Loucy (cell line): ENCODE data around the gene DNAH8.

Source experiments
- H2AFZ ChIP-seq: fragments of 200-600 bp; sonication (generic); 2 replicates; pipeline ENCODE4 v1.6.0; 2016; ENCODE audit warnings: antibody characterized with exemption, mild to moderate bottlenecking, low read length, moderate library complexity
- H3F3A ChIP-seq: fragments of 200-600 bp; 2 replicates; pipeline ENCODE4 v1.6.0; 2016; ENCODE audit warnings: antibody characterized with exemption, low read depth, mild to moderate bottlenecking
- H3K27me3 ChIP-seq: fragments of 200-600 bp; sonication (generic); 2 replicates; pipeline ENCODE4 v1.6.1; 2014; ENCODE audit warnings: low read length, mild to moderate bottlenecking; ENCODE audit not compliant: insufficient read depth, poor library complexity, severe bottlenecking
- H3K36me3 ChIP-seq: fragments of 200-600 bp; sonication (generic); 2 replicates; pipeline ENCODE4 v1.6.1; 2016; ENCODE audit warnings: low read length; ENCODE audit not compliant: insufficient read depth
- H3K4me1 ChIP-seq: fragments of 200-600 bp; sonication (generic); 2 replicates; pipeline ENCODE4 v1.5.1; 2014; ENCODE audit warnings: low read length, mild to moderate bottlenecking; ENCODE audit not compliant: insufficient read depth, poor library complexity, severe bottlenecking
- H3K4me2 ChIP-seq: fragments of 200-600 bp; sonication (generic); 2 replicates; pipeline ENCODE4 v1.6.0; 2014; ENCODE audit warnings: antibody characterized with exemption, low read length, low read depth, mild to moderate bottlenecking; ENCODE audit not compliant: poor library complexity, severe bottlenecking
- H3K4me3 ChIP-seq: fragments of 200-600 bp; sonication (generic); 2 replicates; pipeline ENCODE4 v1.5.1; 2014; ENCODE audit warnings: low read length, mild to moderate bottlenecking, mixed read lengths; ENCODE audit not compliant: poor library complexity, severe bottlenecking
- H3K79me2 ChIP-seq: fragments of 200-600 bp; sonication (generic); 2 replicates; pipeline ENCODE4 v1.6.1; 2014; ENCODE audit warnings: low read length; ENCODE audit not compliant: insufficient read depth
- H3K9ac ChIP-seq: fragments of 200-600 bp; sonication (generic); 2 replicates; pipeline ENCODE4 v1.6.0; 2014; ENCODE audit warnings: mild to moderate bottlenecking, low read depth, low read length, moderate library complexity; ENCODE audit not compliant: poor library complexity, severe bottlenecking
- H3K9me2 ChIP-seq: fragments of 200-600 bp; sonication (generic); replicated peaks from 2 replicates; pipeline ENCODE4 v1.6.1; 2016; ENCODE audit warnings: low read depth, low read length, mixed read lengths
- H3K9me3 ChIP-seq: fragments of 200-600 bp; sonication (generic); 2 replicates; pipeline ENCODE4 v1.6.1; 2014; ENCODE audit warnings: mild to moderate bottlenecking, antibody characterized with exemption, low read length, low read depth; ENCODE audit not compliant: insufficient read depth
- H4K20me1 ChIP-seq: fragments of 200-600 bp; sonication (generic); 2 replicates; pipeline ENCODE4 v1.6.0; 2014; ENCODE audit warnings: antibody characterized with exemption, low read length, mild to moderate bottlenecking; ENCODE audit not compliant: insufficient read depth, poor library complexity, severe bottlenecking
- CTCF ChIP-seq: fragments of 200-600 bp; sonication (generic); conservative IDR thresholded peaks from 2 replicates; pipeline ENCODE4 v1.5.1; 2014; ENCODE audit warnings: mild to moderate bottlenecking, antibody characterized with exemption, low read length
- EZH2phosphoT487 ChIP-seq: fragments of 200-600 bp; IDR thresholded peaks from 2 replicates; pipeline ENCODE4 v1.6.1; 2018; ENCODE audit warnings: antibody characterized with exemption, mild to moderate bottlenecking, moderate library complexity, borderline replicate concordance

The DNAH8 gene

DNA sequence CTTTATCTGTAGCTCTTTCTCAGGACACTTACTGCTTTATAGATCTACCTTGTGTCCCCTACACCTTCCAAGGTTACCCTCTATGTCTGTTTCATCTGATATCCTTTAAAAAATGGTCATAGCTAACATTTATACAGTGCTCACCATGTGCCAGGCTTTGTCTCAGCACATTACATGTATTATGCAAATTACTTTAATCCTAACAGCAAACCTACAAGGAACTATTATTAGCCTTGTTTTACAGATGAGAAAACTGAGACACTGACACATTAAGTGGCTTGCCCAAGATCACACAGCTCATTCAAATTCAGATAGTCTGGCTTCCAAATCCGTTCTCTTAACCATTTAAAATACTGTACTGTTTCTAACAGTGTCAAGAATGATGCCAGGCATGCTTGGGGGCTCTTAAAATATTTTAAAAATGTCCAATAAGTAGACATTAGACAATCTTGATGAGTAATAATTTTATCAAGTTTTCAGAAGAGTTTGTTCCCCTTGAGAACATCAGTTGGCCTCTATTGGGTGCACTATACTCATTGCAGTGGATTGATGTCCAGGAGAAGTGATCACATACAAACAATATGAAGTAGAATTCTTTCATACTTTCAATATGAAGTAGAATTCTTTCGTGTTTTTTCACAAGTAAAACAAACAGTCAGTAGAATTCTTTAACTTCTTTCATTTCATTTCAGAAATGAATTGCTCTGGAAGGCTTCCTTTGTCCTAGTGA, 69.6 kb downstream of the DNAH8 start:
- Histone ChIP-seq H3K4me3 (no peak overlapping the region), H3K4me2 (no peak overlapping the region), H3K9me3 (no peaks in the 10 kb centered on the region)

DNA sequence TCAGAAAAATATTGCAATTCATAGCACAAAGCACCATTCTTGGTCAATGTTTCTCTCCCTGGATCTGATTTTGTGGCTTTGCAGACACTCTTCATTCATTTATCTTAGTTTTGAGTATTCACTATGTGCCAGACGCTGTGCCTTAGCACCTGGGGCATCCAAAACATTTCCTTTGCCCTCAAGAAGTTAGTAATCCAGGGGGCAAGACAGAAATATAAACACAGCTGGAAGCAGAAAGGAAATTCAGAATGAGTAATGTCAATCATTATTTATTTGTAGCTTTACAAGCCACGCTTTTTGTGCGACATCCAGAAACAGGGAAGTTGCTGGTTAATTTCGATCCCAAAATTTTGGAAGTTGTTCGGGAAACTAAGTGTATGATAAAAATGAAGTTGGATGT, 71.4 kb downstream of the DNAH8 start:
- no peak overlapping the region for H2AFZ ChIP-seq
- no peak for TF ChIP-seq EZH2phosphoT487
- TF ChIP-seq CTCF = no peak
- no peak overlapping the region for H3K9ac ChIP-seq
- H3K9me2 ChIP-seq = no peaks in the 10 kb centered on the region
- no peak overlapping the region for H3K4me3 ChIP-seq
- no peaks in the 10 kb centered on the region for H3K36me3 ChIP-seq
- H4K20me1 ChIP-seq = no peaks in the 10 kb centered on the region
- H3K4me1 ChIP-seq = peaks cover 6% of the 10 kb centered on the region
- H3K27me3 ChIP-seq = no peaks in the 10 kb centered on the region
- H3K4me2 ChIP-seq = no peak overlapping the region
- no peaks in the 10 kb centered on the region for H3F3A ChIP-seq
- H3K9me3 ChIP-seq = no peaks in the 10 kb centered on the region
- no peaks in the 10 kb centered on the region for H3K79me2 ChIP-seq

More for the DNA sequence above, 69.6 kb downstream of the DNAH8 start:
- TF ChIP-seq EZH2phosphoT487 (no peak), CTCF (no peak)
- H3K4me1 ChIP-seq = peaks cover 6% of the 10 kb centered on the region
- no peaks in the 10 kb centered on the region for H4K20me1 ChIP-seq
- H3K9me2 ChIP-seq = no peaks in the 10 kb centered on the region
- no peaks in the 10 kb centered on the region for H3K36me3 ChIP-seq
- H3K27me3 ChIP-seq = no peaks in the 10 kb centered on the region
- peak overlapping the region; percentile 50; the same call in 1 of the 2 replicates for H2AFZ ChIP-seq
- H3K9ac ChIP-seq = no peak overlapping the region
- no peaks in the 10 kb centered on the region for H3K79me2 ChIP-seq
- no peaks in the 10 kb centered on the region for H3F3A ChIP-seq

- Histone ChIP-seq H3K27me3 (no peaks in the 10 kb centered on the region), H3K9ac (no peak overlapping the region), H3K4me2 (no peak overlapping the region), H3K79me2 (no peaks in the 10 kb centered on the region), H2AFZ (no peak overlapping the region), H3K36me3 (no peaks in the 10 kb centered on the region), H3K4me3 (no peak overlapping the region), H3K9me2 (no peaks in the 10 kb centered on the region), H3F3A (no peaks in the 10 kb centered on the region), H3K9me3 (no peaks in the 10 kb centered on the region), H3K4me1 (peaks cover 6% of the 10 kb centered on the region), H4K20me1 (no peaks in the 10 kb centered on the region)
- no peak for TF ChIP-seq CTCF
- no peak for TF ChIP-seq EZH2phosphoT487
Observed at GRCh38 chr6:38789256-38789655, 74.1 kb downstream of the DNAH8 start.
